GM18861 (cell line): ENCODE results near the gene LRRC49.
"Not testable (repeated sequence)": the region's sequence is repeated elsewhere in the genome, so short reads cannot be mapped to it uniquely, and the experiment has no call there.

Experiments
- ATAC-seq: cut with Tn5 transposase; IDR thresholded peaks from one replicate; pipeline ENCODE4 v1.9.1; 2021; ENCODE audit not compliant: unreplicated experiment

Gene LRRC49

GRCh38 chr15:70867911-70868467 lies 24.6 kb upstream of the LRRC49 start:
- no peak for ATAC-seq

- no peak for ATAC-seq
Measured at GRCh38 chr15:70869346-70869745, 23.3 kb upstream of the LRRC49 start.

GRCh38 chr15:70870051-70870450 lies 22.6 kb upstream of the LRRC49 start:
- no peak for ATAC-seq

GRCh38 chr15:70871490-70871889 lies 21.1 kb upstream of the LRRC49 start:
- not testable (repeated sequence) for ATAC-seq

- no peak for ATAC-seq
Measured at GRCh38 chr15:70873232-70874054, 19.2 kb upstream of the LRRC49 start.

- no peak for ATAC-seq
Measured at GRCh38 chr15:70875001-70875782, 17.4 kb upstream of the LRRC49 start.

- no peak for ATAC-seq
Measured at GRCh38 chr15:70876011-70876410, 16.6 kb upstream of the LRRC49 start.

- ATAC-seq: no peak
Measured at GRCh38 chr15:70876683-70877082, 15.9 kb upstream of the LRRC49 start.

GRCh38 chr15:70879401-70879800 lies 13.2 kb upstream of the LRRC49 start:
- no peak for ATAC-seq

- no peak for ATAC-seq
Measured at GRCh38 chr15:70880781-70881180, 11.8 kb upstream of the LRRC49 start.

GRCh38 chr15:70882361-70882760 lies 10.3 kb upstream of the LRRC49 start:
- ATAC-seq: no peak

GRCh38 chr15:70892912-70893560 lies 410 bp downstream of the LRRC49 start:
- no peak for ATAC-seq

GRCh38 chr15:70902107-70902506 lies 9.5 kb downstream of the LRRC49 start:
- ATAC-seq: no peak

- ATAC-seq: no peak
Measured at GRCh38 chr15:70906842-70907241, 14.2 kb downstream of the LRRC49 start.

- ATAC-seq: no peak
Measured at GRCh38 chr15:70907784-70908471, 15.3 kb downstream of the LRRC49 start.

GRCh38 chr15:70910958-70911357 lies 18.3 kb downstream of the LRRC49 start:
- no peak for ATAC-seq

- no peak for ATAC-seq
Measured at GRCh38 chr15:70912187-70912586, 19.6 kb downstream of the LRRC49 start.

GRCh38 chr15:70916531-70916930 lies 23.9 kb downstream of the LRRC49 start:
- ATAC-seq: no peak

GRCh38 chr15:70917955-70918354 lies 25.3 kb downstream of the LRRC49 start:
- no peak for ATAC-seq

GRCh38 chr15:70920981-70921696 lies 28.5 kb downstream of the LRRC49 start:
- no peak for ATAC-seq
